K562 (cell line): ENCODE measurements around the gene MVK.

Source experiments
- CTBP1 ChIP-seq: fragments of 450-650 bp; IDR thresholded peaks from 2 replicates; pipeline ENCODE4 v1.6.1; 2016; ENCODE audit warnings: borderline replicate concordance
- EZH2 ChIP-seq: IDR thresholded peaks from 2 replicates; pipeline ENCODE4 v1.6.1; 2012; ENCODE audit warnings: low read depth, mild to moderate bottlenecking, inconsistent platforms, low read length, borderline replicate concordance

DNA sequence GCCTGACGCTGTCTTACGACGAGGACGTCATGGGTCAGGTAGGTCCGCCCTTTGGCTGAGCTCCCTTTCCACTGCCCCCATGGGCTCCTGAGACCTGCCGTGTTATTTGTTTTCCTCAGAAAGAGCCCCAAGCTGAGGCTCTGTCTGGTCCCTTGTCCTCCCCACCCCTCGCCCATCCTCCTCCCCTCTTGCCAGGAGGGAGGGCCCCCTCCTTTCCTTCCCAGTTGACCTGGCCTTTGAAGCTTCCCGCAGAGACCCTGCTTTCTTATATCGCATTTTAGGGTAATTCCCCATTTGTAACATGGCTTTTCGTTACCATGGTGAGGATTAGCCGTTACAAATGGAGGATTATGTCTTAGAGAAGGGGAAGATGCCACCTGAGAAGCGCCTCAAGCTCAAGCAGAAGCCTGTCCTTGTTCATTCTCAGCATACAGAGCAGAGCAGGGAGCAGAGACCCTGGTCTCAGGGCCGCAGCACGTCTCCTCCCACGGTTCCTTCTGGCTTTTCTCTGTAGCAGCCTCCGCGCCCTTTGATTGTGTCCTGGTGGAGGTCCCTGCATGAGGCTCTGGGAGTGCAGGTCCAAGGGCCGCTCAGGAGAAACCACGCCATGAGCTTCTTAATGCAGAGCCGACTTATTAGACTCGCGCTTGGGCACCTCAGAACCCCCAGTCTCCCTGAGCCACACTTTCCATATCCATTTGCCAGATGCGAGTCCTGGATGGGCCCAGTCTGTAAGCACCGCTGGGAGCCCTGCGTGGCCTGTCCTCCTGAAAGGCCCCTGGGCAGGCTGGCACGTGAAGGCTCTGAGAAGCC lies 48.9 kb upstream of the MVK start:
- TF ChIP-seq EZH2 (no peak), CTBP1 (no peak)
